Keratinocyte (primary cell): Measurements from ENCODE around the gene SLC39A9.

Experiments
- CTCF ChIP-seq, 3 experiments: IDR thresholded peaks in 1 of 3; conservative IDR thresholded peaks in 1 of 3; optimal IDR thresholded peaks in 1 of 3; 2 replicates in 2 of 3; 3 replicates in 1 of 3; pipeline versions ENCODE3 to v1.5.1; 2011; ENCODE audit warnings: low read length in 3 of 3, mild to moderate bottlenecking in 3 of 3, moderate library complexity in 2 of 3, control low read depth in 1 of 3, inconsistent platforms in 1 of 3; ENCODE audit not compliant: insufficient read depth in 2 of 3; ENCODE audit errors: extremely low read depth in 1 of 3
- EZH2 ChIP-seq: IDR thresholded peaks from one replicate; pipeline ENCODE4 v1.6.1; 2012; ENCODE audit warnings: inconsistent platforms, mild to moderate bottlenecking, low read length, moderate library complexity

GRCh38 chr14:69366069-69366468, 32.4 kb upstream of the SLC39A9 start:
- TF ChIP-seq CTCF (optimal IDR thresholded peaks at IDR 0.05 in 1 of 3, IDR thresholded peaks at IDR 0.05 in 1 of 3, conservative IDR thresholded peaks at IDR 0.05 in 1 of 3; ENCODE audit: extremely low read depth in 1 of 3, insufficient read depth in 2 of 3, low read length in 3 of 3), result no peak
- TF ChIP-seq EZH2, result no peak
